ENCODE results near the gene TERT. TPM values are rescaled to one million over a fixed set of nuclear protein-coding genes. Genes with fewer than 3 reads are reported as not detected.
"Not testable (repeated sequence)": the region's sequence is repeated elsewhere in the genome, so short reads cannot be mapped to it uniquely, and the experiment has no call there.

Gene TERT
- total RNA-seq, 1 experiment from 2014 or later: 2.3 TPM

DNA sequence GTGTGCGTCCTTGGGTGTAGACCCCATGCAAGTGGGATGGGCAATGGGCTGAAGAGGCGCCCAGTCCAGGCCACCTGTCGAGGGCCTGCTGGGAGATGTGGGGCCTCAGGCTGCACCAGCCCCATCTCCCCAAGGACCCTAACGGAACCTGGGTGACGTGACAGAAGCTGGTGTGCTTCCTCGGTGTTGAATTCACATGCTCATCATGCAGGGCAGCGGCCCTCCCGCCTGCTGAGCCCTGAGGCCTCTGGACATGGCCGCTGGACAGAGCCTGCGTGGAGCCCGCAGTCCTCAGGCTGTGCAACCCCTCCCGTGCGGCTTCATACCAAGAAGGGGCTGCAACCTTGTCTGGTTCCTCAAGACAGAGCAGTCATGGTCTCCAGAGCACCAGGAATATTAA is 26.8 kb downstream of the TERT start:
- TF ChIP-seq, protein P1, sequence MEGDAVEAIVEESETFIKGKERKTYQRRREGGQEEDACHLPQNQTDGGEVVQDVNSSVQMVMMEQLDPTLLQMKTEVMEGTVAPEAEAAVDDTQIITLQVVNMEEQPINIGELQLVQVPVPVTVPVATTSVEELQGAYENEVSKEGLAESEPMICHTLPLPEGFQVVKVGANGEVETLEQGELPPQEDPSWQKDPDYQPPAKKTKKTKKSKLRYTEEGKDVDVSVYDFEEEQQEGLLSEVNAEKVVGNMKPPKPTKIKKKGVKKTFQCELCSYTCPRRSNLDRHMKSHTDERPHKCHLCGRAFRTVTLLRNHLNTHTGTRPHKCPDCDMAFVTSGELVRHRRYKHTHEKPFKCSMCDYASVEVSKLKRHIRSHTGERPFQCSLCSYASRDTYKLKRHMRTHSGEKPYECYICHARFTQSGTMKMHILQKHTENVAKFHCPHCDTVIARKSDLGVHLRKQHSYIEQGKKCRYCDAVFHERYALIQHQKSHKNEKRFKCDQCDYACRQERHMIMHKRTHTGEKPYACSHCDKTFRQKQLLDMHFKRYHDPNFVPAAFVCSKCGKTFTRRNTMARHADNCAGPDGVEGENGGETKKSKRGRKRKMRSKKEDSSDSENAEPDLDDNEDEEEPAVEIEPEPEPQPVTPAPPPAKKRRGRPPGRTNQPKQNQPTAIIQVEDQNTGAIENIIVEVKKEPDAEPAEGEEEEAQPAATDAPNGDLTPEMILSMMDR (IDR thresholded peaks at IDR 0.05; ENCODE audit: unreplicated experiment): no peak
- peaks cover 3% of the 10 kb centered on the region for H3K27me3 Mint-ChIP-seq (ENCODE audit: unreplicated experiment)
- intact Hi-C loops (cut with micrococcal nuclease; ENCODE audit: unreplicated experiment): no loop called here
- no peaks in the 10 kb centered on the region for H3K36me3 Mint-ChIP-seq (ENCODE audit: insufficient read depth, unreplicated experiment)
- H3K4me1 Mint-ChIP-seq (ENCODE audit: low read depth, unreplicated experiment): no peaks in the 10 kb centered on the region
- BruUV-seq (replicated peaks): no TSS peak
- H3K27ac Mint-ChIP-seq (ENCODE audit: unreplicated experiment): no peak overlapping the region
- no peak overlapping the region for H3K4me3 Mint-ChIP-seq (ENCODE audit: low read depth, unreplicated experiment)
- DNase-seq: no peak
- CTCF ChIA-PET: no interaction called here
- peaks cover 3% of the 10 kb centered on the region for H3K9me3 Mint-ChIP-seq (ENCODE audit: low read depth, unreplicated experiment)

DNA sequence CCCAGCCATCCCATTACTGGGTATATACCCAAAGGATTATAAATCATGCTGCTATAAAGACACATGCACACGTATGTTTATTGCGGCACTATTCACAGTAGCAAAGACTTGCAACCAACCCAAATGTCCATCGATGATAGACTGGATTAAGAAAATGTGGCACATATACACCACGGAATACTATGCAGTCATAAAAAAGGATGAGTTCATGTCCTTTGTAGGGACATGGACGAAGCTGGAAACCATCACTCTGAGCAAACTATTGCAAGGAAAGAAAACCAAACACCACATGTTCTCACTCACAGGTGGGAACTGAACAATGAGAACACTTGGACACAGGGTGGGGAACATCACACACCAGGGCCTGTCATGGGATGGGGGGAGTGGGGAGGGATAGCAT is 27.4 kb downstream of the TERT start:
- BruUV-seq (replicated peaks); DNase-seq; H3K9me3 Mint-ChIP-seq (ENCODE audit: low read depth, unreplicated experiment); H3K27ac Mint-ChIP-seq (ENCODE audit: unreplicated experiment); intact Hi-C loops (cut with micrococcal nuclease; ENCODE audit: unreplicated experiment); H3K27me3 Mint-ChIP-seq (ENCODE audit: unreplicated experiment); H3K4me3 Mint-ChIP-seq (ENCODE audit: low read depth, unreplicated experiment); H3K36me3 Mint-ChIP-seq (ENCODE audit: insufficient read depth, unreplicated experiment); H3K4me1 Mint-ChIP-seq (ENCODE audit: low read depth, unreplicated experiment): not testable (repeated sequence)
- CTCF ChIA-PET: interaction anchor here (0.6 kb wide), 1 partner anchor 58 kb away, joined by 5 read pairs; no protein-coding TSS in a partner anchor

DNA sequence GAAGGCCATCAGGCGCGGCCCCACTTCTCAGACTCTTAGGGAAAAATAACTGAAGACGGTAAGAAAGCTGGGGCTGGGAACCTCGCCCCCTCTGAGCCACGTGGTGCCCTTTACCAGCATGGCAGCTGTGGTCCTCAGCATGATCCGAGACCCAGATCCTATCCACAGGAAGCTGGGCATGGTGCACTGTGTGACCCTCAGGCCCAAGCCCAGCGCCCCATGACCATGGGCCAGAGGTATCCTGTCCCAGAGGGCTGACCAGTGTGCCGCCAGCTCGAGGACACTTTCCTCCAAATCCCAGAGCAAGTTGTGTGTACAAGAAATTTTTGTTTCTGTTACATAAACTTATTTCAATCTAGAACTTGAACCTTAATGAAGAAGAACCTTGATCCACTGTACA is 28.1 kb downstream of the TERT start:
- DNase-seq: no peak
- CTCF ChIA-PET: interaction anchor here (0.6 kb wide), 1 partner anchor 57 kb away, joined by 5 read pairs; no protein-coding TSS in a partner anchor
- Mint-ChIP-seq H3K27me3 (ENCODE audit: unreplicated experiment) (peaks cover 15% of the 10 kb centered on the region), H3K27ac (ENCODE audit: unreplicated experiment) (no peak overlapping the region), H3K4me1 (ENCODE audit: low read depth, unreplicated experiment) (no peaks in the 10 kb centered on the region), H3K4me3 (ENCODE audit: low read depth, unreplicated experiment) (no peak overlapping the region), H3K9me3 (ENCODE audit: low read depth, unreplicated experiment) (peaks cover 3% of the 10 kb centered on the region), H3K36me3 (ENCODE audit: insufficient read depth, unreplicated experiment) (no peaks in the 10 kb centered on the region)
- TF ChIP-seq, protein P1 (IDR thresholded peaks at IDR 0.05; ENCODE audit: unreplicated experiment): no peak
- no TSS peak for BruUV-seq (replicated peaks)
- intact Hi-C loops (cut with micrococcal nuclease; ENCODE audit: unreplicated experiment): no loop called here

DNA sequence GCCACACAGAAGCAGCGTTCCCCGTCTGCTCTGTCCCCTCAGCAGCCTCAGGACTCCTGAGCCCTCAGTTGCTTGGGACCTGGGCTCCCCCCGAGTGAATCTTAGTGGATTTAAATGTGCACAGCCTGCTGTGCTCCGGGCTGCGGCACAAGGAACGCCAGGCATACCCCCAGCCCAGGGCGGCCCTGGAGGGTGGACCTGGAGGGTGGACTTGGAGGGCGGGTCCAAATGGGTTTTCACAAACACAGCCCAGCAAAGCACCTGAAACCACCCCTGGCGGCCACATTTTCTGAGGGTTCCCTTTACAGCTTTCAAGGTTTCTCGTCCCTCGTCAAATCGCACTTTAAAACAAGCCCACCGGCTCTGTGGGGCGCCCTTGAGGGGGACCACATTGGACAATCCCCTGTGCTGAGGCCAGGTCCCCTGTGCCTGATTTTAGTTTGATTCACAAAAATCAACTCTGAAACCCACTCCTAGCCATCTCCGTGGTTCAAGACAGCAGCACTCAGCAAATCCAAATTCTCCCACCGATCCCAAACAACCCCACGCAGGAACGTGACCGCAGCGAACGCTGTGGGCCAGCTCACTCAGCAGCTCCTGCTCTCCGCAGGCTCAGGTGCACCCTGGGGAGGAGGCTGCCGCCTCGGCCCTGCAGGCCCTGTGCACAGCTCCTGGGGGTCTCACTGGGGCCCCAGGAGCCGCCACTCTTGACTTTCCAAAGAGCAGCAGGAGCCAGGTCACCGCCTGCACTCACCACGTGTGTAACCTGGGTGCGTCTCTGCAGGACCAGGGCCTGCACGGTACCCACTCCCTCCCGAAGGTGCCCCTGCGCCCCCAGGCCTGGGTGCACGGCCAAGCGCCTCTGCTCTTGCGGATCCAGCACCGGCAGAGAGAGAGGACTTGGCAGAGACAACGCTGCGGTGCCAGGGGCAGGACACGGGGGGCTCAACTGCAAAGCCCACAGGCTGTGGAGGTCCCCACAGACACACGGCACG is 29.1 kb downstream of the TERT start:
- Mint-ChIP-seq H3K4me1 (ENCODE audit: low read depth, unreplicated experiment) (no peaks in the 10 kb centered on the region), H3K36me3 (ENCODE audit: insufficient read depth, unreplicated experiment) (no peaks in the 10 kb centered on the region), H3K9me3 (ENCODE audit: low read depth, unreplicated experiment) (peaks cover 3% of the 10 kb centered on the region), H3K27me3 (ENCODE audit: unreplicated experiment) (peaks cover 17% of the 10 kb centered on the region), H3K4me3 (ENCODE audit: low read depth, unreplicated experiment) (no peak overlapping the region), H3K27ac (ENCODE audit: unreplicated experiment) (no peak overlapping the region)
- TF ChIP-seq, protein P1 (IDR thresholded peaks at IDR 0.05; ENCODE audit: unreplicated experiment): no peak
- DNase-seq: no peak
- no TSS peak for BruUV-seq (replicated peaks)
- CTCF ChIA-PET: interaction anchor here (0.9 kb wide), 1 partner anchor 12 kb away, joined by 3 read pairs; no protein-coding TSS in a partner anchor
- intact Hi-C loops (cut with micrococcal nuclease; ENCODE audit: unreplicated experiment): no loop called here
